SU-DHL-6 (cell line): Measurements from ENCODE around the gene C14orf132.

Experiments
- H2AFZ ChIP-seq: fragments of 200-600 bp; sonication (generic); 2 replicates; pipeline ENCODE4 v1.6.1; 2014; ENCODE audit warnings: low read depth, mild to moderate bottlenecking, moderate library complexity, mixed read lengths, antibody characterized with exemption, low read length; ENCODE audit not compliant: severe bottlenecking
- H3F3A ChIP-seq: fragments of 200-600 bp; shearing (Covaris generic); 2 replicates; pipeline ENCODE4 v1.6.0; 2016; ENCODE audit warnings: antibody characterized with exemption, mild to moderate bottlenecking; ENCODE audit not compliant: insufficient read depth
- H3K27ac ChIP-seq: fragments of 200-600 bp; sonication (generic); 2 replicates; pipeline ENCODE4 v1.5.1; 2016; ENCODE audit warnings: low read depth, mild to moderate bottlenecking, low read length, moderate library complexity, mixed read lengths
- H3K27me3 ChIP-seq: fragments of 200-600 bp; sonication (generic), shearing (Covaris generic); 2 replicates; pipeline ENCODE4 v1.6.0; 2014; ENCODE audit warnings: mild to moderate bottlenecking, low read length
- H3K36me3 ChIP-seq: fragments of 200-600 bp; sonication (generic); 2 replicates; pipeline ENCODE4 v1.6.1; 2014; ENCODE audit warnings: mild to moderate bottlenecking, low read length, mixed read lengths
- H3K4me2 ChIP-seq: fragments of 300-600, 200-600 bp; shearing (Covaris generic), sonication (generic); 2 replicates; pipeline ENCODE4 v1.6.0; 2014; ENCODE audit warnings: low read length, low read depth, mild to moderate bottlenecking; ENCODE audit not compliant: poor library complexity, severe bottlenecking
- H3K4me3 ChIP-seq: fragments of 200-600 bp; sonication (generic); 2 replicates; pipeline ENCODE4 v1.5.1; 2014; ENCODE audit warnings: antibody characterized with exemption, low read length, mild to moderate bottlenecking, mixed read lengths; ENCODE audit not compliant: insufficient read depth, poor library complexity, severe bottlenecking
- H3K79me2 ChIP-seq: fragments of 200-600 bp; sonication (generic); 2 replicates; pipeline ENCODE4 v1.6.1; 2014; ENCODE audit warnings: mild to moderate bottlenecking, low read length, moderate library complexity; ENCODE audit not compliant: insufficient read depth
- H3K9ac ChIP-seq: fragments of 200-600 bp; sonication (generic); 2 replicates; pipeline ENCODE4 v1.7.0; 2014; ENCODE audit warnings: mild to moderate bottlenecking, low read length
- H3K9me2 ChIP-seq: fragments of 200-600 bp; sonication (generic); replicated peaks from 2 replicates; pipeline ENCODE4 v1.6.1; 2014; ENCODE audit warnings: low read length; ENCODE audit not compliant: insufficient read depth
- H3K9me3 ChIP-seq: fragments of 200-600 bp; sonication (generic); 2 replicates; pipeline ENCODE4 v1.6.1; 2014; ENCODE audit warnings: low read length, mixed read lengths; ENCODE audit not compliant: insufficient read depth
- H4K20me1 ChIP-seq: fragments of 200-600 bp; sonication (generic); 2 replicates; pipeline ENCODE4 v1.6.1; 2014; ENCODE audit warnings: low read depth, mild to moderate bottlenecking, antibody characterized with exemption, low read length, moderate library complexity, mixed read lengths
- CTCF ChIP-seq: fragments of 200-600 bp; sonication (generic); IDR thresholded peaks from one replicate; pipeline ENCODE4 v1.5.1; 2017; ENCODE audit warnings: antibody characterized with exemption, mild to moderate bottlenecking, low read length, moderate library complexity; ENCODE audit not compliant: insufficient read depth, poor library complexity, severe bottlenecking
- EZH2phosphoT487 ChIP-seq: fragments of 200-600 bp; sonication (generic), shearing (Covaris generic); conservative IDR thresholded peaks from 2 replicates; pipeline ENCODE4 v1.6.1; 2018; ENCODE audit warnings: mild to moderate bottlenecking, antibody characterized with exemption, low read length, moderate library complexity, mixed read lengths

The C14orf132 gene

DNA sequence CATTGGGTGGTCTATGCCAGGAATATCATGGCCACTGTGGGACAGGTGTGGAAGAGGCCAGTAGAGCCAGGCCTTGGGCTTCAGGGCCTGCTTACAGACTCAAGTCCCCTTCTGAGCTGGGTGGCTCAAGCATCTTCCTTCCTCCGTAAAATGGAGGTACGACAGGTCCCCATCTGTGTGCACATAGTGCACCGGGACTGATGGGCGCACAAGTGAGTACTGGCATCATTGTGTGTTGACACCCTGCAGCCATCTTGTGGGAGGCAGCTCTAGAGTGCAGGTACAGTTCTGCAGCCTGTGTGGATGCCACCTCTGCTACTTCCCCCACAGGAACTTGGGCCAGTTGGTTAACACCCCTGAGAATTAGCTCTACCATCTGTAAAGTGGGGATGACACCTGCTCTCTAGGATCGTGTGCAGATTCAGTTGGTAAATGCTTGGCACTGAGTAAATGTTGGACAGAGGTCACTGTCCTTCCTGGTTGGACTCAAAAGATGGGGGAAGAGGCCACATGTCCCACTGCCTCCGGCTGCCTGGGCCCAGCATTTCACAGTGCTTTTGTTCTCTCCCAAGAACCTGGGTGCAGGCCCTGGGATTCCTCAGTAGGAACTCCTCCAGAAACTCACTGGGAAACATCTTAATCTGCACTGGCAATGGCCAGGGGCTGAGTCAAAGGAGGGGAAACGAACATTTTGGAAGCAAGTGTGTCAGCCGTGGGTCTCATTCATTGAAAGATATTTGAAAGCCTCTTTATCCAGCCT lies 70.6 kb downstream of the C14orf132 start:
- Histone ChIP-seq H3K4me2 (no peak overlapping the region), H2AFZ (no peak overlapping the region), H4K20me1 (no peaks in the 10 kb centered on the region), H3K79me2 (no peaks in the 10 kb centered on the region), H3K9ac (no peak overlapping the region), H3K9me3 (peaks cover 17% of the 10 kb centered on the region; the same call in 1 of the 2 replicates), H3K36me3 (no peaks in the 10 kb centered on the region), H3F3A (no peaks in the 10 kb centered on the region), H3K4me3 (no peak overlapping the region), H3K27me3 (no peaks in the 10 kb centered on the region), H3K27ac (no peak overlapping the region), H3K9me2 (no peaks in the 10 kb centered on the region)
- TF ChIP-seq CTCF (no peak), EZH2phosphoT487 (no peak)

GRCh38 chr14:96112032-96112431 lies 72.9 kb downstream of the C14orf132 start:
- Histone ChIP-seq H3K27me3 (no peaks in the 10 kb centered on the region), H3K9me3 (peaks cover 20% of the 10 kb centered on the region), H3K4me3 (no peak overlapping the region), H3K27ac (no peak overlapping the region), H3K9ac (no peak overlapping the region), H3K36me3 (no peaks in the 10 kb centered on the region), H3K79me2 (no peaks in the 10 kb centered on the region), H3K9me2 (no peaks in the 10 kb centered on the region), H3K4me2 (no peak overlapping the region), H4K20me1 (no peaks in the 10 kb centered on the region), H3F3A (no peaks in the 10 kb centered on the region), H2AFZ (no peak overlapping the region)
- TF ChIP-seq EZH2phosphoT487 = no peak
- no peak for TF ChIP-seq CTCF

DNA sequence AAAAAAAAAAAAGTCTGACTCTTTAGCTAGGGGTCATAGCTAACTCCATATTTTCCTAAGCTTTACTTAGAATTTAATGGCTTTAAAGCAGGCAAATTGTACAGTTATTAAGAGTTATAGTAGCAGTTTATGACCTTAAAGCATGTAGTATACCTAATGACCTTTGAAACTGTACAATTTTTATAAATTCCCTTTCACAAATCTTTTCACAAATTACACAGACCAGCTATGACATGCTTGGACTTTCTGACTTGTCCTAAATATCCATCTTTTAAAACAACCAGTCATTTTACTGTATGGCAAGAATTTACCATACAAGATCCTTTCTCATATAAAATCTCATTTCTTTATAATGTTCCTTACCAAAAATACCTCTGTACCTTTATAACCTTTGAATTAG lies 74.8 kb downstream of the C14orf132 start:
- H3K79me2 ChIP-seq = no peaks in the 10 kb centered on the region
- H3K36me3 ChIP-seq = no peaks in the 10 kb centered on the region
- no peaks in the 10 kb centered on the region for H3K27me3 ChIP-seq
- no peak overlapping the region for H2AFZ ChIP-seq
- H3K9ac ChIP-seq = no peak overlapping the region
- peaks cover 20% of the 10 kb centered on the region for H3K9me3 ChIP-seq
- no peaks in the 10 kb centered on the region for H3F3A ChIP-seq
- H3K4me2 ChIP-seq = no peak overlapping the region
- H3K9me2 ChIP-seq = no peaks in the 10 kb centered on the region
- no peak overlapping the region for H3K4me3 ChIP-seq
- TF ChIP-seq CTCF (no peak), EZH2phosphoT487 (no peak)
- no peaks in the 10 kb centered on the region for H4K20me1 ChIP-seq
- H3K27ac ChIP-seq = no peak overlapping the region
